Ovary (tissue), 9 donors: Measurements from ENCODE around the gene KRT73. TPM values are rescaled to one million over a fixed set of nuclear protein-coding genes. Genes with fewer than 3 reads are reported as not detected.

Experiments used
- DNase-seq, 5 donors: peaks; one replicate each; pipeline ENCODE4 v3.0.0-alpha.2; 2019 to 2020
- H3K27ac ChIP-seq, 2 donors: fragments of 200-600 bp; one replicate each; pipeline versions ENCODE4 v1.5.1 to v1.8.0; 2019 to 2022
- H3K27me3 ChIP-seq: fragments of 200-600 bp; one replicate; pipeline ENCODE4 v1.8.0; 2022
- H3K36me3 ChIP-seq: fragments of 200-600 bp; sonication (generic); one replicate; pipeline ENCODE4 v1.5.1; 2019
- H3K4me1 ChIP-seq: one replicate; pipeline ENCODE4 v1.8.1; 2013; ENCODE audit warnings: mild to moderate bottlenecking, moderate library complexity; ENCODE audit not compliant: insufficient read depth
- H3K4me3 ChIP-seq: fragments of 200-600 bp; sonication (generic); one replicate; pipeline ENCODE4 v1.5.1; 2017
- H3K9me3 ChIP-seq, 2 donors: fragments of 200-600 bp in 1 of 2; sonication (generic) in 1 of 2; one replicate each; pipeline versions ENCODE4 v1.5.1 to v1.8.1; 2013 to 2019; ENCODE audit warnings: mild to moderate bottlenecking in 1 of 2, moderate library complexity in 1 of 2
- CTCF ChIP-seq, 3 donors: fragments of 450-650 bp in 2 of 3; fragments of 200-600 bp in 1 of 3; IDR thresholded peaks; one replicate each; pipeline versions ENCODE4 v1.5.1 to v1.8.0; 2016 to 2022; ENCODE audit warnings: antibody characterized with exemption in 3 of 3, mild to moderate bottlenecking in 1 of 3
- EP300 ChIP-seq: sonication (generic); formaldehyde crosslinking; IDR thresholded peaks from one replicate; pipeline ENCODE4 v1.6.1; 2017; ENCODE audit warnings: antibody characterized with exemption
- POLR2A ChIP-seq: fragments of 450-650 bp; IDR thresholded peaks from one replicate; pipeline ENCODE4 v1.6.1; 2017; ENCODE audit warnings: antibody characterized with exemption, mild to moderate bottlenecking, moderate library complexity
- WGBS, 3 donors: extraction: QIAGEN DNeasy Blood & Tissue Kit in 1 of 3; methylation state at CpG; one replicate each; pipeline versions ENCODE4 v1.1.5 to v1.1.7; 2013 to 2017; 5-methylcytosine and 5-hydroxymethylcytosine counted together
- intact Hi-C, 4 donors: fragments of 100-400 bp; cut with DNase I; formaldehyde crosslinking; loops; one replicate each; pipeline versions ENCODE4 v1.11.0 to v1.15.1; 2022 to 2023
- polyA plus RNA-seq, 2 donors: library from polyadenylated mRNA; stranded (reverse); fragments of 200-250 nt in 1 of 2; fragments of 350-450 nt in 1 of 2; fragmentation: Illumina TruSeq in 1 of 2; extraction: RNeasy Lipid Tissue Mini Kit (QIAGEN cat#74804) in 1 of 2; gene quantifications; one replicate each; pipeline ENCODE4 v1.2.3, GENCODE V29; 2013 to 2014
- total RNA-seq, 7 donors: library from RNA; depleted of rRNA in 2 of 7; stranded (reverse); fragments of >200 nt in 2 of 7; fragmentation: NEBNext Ultra II Directional in 3 of 7; extraction: Animal tissue kit (Norgen Biotek cat#: 25700) in 3 of 7; gene quantifications; one replicate each; pipeline versions ENCODE4 v1.1.0 to v1.2.4, GENCODE V29; 2016 to 2023
- donor health status: DM: no; HTN: no; CAD: no; lungs with moderate emphysema.
- donor health status: DM: no; HTN: no; CAD: no.
- donor health status: Bipolar disorder and iron deficiency.
- donor health status: DM: yes; HTN: yes; CAD: no.
- donor health status: DM: no; HTN: no; CAD: no.
- donor health status: DM: yes; HTN: yes; CAD: no.

The KRT73 gene
- total and polyA plus RNA-seq, 9 donors: not detected

DNA sequence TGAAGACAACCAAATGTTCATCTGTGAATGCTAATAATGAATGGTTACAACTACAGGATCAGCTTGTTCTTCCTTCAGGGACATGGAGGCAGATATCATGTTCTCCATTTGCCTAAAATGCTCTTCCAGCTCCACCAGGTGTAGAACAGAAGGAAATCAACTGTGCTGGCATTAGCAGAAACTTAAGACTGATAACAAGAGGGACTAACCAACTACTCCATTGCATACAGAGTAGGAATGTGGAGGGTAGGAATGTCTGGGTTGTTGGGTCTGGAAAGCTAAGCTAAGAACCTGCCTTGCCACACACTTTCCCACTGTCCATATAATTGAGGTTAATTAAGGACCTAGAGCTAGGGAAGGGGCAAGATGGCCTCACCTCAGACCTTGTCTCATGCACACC, 45.1 kb upstream of the KRT73 start:
- TF ChIP-seq POLR2A: no peak
- TF ChIP-seq EP300: no peak
- Histone ChIP-seq H3K36me3 (no peaks in the 10 kb centered on the region), H3K4me1 (no peaks in the 10 kb centered on the region), H3K27me3 (no peaks in the 10 kb centered on the region), H3K9me3 (no peaks in the 10 kb centered on the region), H3K4me3 (no peak overlapping the region), H3K27ac (no peak overlapping the region)
- DNase-seq: no peak
- intact Hi-C loops: no loop called here

DNA sequence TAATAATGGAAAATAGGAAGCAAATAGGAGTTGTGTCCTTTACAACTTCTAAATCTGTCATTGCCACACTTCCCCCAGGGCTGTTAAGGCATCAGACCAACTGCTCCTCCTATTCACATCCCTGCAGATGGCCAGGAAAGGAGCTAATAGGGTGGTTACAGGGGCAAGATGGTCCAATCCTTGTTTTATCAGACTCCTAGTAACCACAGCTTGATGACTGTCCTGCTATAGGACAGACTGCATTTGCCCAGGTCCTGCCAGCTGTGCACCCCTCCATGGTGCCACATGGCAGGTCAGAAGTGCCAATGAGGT, 44.5 kb upstream of the KRT73 start:
- intact Hi-C loops: no loop called here
- Histone ChIP-seq H3K4me3 (no peak overlapping the region), H3K36me3 (no peaks in the 10 kb centered on the region)

GRCh38 chr12:52662093-52662917, 43.9 kb upstream of the KRT73 start:
- no peak for DNase-seq

More for the DNA sequence above, 44.5 kb upstream of the KRT73 start:
- Histone ChIP-seq H3K27ac (no peak overlapping the region), H3K27me3 (no peaks in the 10 kb centered on the region), H3K4me1 (no peaks in the 10 kb centered on the region), H3K9me3 (no peaks in the 10 kb centered on the region)
- TF ChIP-seq EP300 (no peak), POLR2A (no peak), CTCF (IDR thresholded peaks at IDR 0.05) (no peak)
- DNase-seq: no peak

DNA sequence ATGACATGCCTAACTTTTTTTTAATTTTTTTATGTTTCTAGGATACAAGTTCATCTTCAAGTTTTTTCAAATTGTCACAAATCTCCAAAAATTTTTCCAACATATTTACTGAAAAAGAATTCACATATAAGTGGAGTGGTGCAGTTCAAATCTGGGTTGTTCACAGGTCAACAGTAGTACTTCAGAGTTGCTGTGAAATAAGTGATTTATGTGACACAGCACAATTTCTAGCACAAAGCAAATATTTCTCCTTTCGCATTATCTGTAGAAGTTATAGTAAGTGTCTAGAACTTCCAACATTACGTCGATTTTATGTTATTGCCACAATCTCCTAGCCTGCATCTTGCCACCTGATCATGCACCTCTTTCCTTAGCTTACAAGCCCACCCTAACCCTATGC, 43.3 kb upstream of the KRT73 start:
- no peaks in the 10 kb centered on the region for H3K27me3 ChIP-seq
- WGBS, 3 donors: 69 to 86% (median 81%) methylated on average over 3 of the region's 3 CpGs
- H3K9me3 ChIP-seq: no peaks in the 10 kb centered on the region
- no peak for DNase-seq
- TF ChIP-seq EP300: no peak
- TF ChIP-seq CTCF (IDR thresholded peaks at IDR 0.05): no peak
- no peak for TF ChIP-seq POLR2A
- no peak overlapping the region for H3K27ac ChIP-seq
- intact Hi-C loops: no loop called here
- no peak overlapping the region for H3K4me3 ChIP-seq
- no peaks in the 10 kb centered on the region for H3K4me1 ChIP-seq
- no peaks in the 10 kb centered on the region for H3K36me3 ChIP-seq

More at GRCh38 chr12:52662093-52662917, 43.9 kb upstream of the KRT73 start:
- no peaks in the 10 kb centered on the region for H3K9me3 ChIP-seq
- H3K36me3 ChIP-seq: no peaks in the 10 kb centered on the region
- H3K4me3 ChIP-seq: no peak overlapping the region
- intact Hi-C loops: no loop called here
- H3K4me1 ChIP-seq: no peaks in the 10 kb centered on the region
- WGBS, 3 donors: 65 to 75% (median 74%) methylated on average over 10 of the region's 10 CpGs
- no peaks in the 10 kb centered on the region for H3K27me3 ChIP-seq
- no peak overlapping the region for H3K27ac ChIP-seq
- no peak for TF ChIP-seq CTCF (IDR thresholded peaks at IDR 0.05)
- no peak for TF ChIP-seq EP300
- no peak for TF ChIP-seq POLR2A

DNA sequence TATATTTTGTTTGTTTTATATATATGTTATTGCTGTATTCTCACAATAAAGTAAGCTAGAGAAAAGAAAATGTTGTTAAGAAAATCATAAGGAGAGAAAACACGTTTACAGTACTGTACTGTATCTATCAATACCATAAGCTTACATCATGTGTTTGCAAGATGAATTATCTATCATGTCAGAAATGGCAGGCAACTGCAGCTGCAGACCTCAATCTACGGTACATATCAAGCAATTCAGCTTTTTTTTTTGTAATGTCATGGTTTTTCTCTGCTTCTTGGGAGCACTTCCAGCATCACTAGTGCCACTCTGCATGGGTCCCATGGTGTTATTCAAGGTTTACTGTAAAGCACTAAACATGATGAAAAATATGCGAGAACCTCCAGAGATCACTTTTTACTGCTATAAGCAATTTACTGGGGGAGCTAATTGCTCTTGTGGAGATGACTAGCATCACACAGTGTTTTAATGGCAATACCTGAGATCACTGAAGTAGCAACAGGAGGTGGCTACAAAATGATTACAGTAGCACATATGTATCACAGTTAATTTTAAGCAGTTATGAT, 42.7 kb upstream of the KRT73 start:
- Histone ChIP-seq H3K9me3 (no peaks in the 10 kb centered on the region), H3K36me3 (no peaks in the 10 kb centered on the region), H3K27ac (no peak overlapping the region), H3K4me1 (no peaks in the 10 kb centered on the region), H3K27me3 (no peaks in the 10 kb centered on the region), H3K4me3 (no peak overlapping the region)
- 63 to 67% (median 65%) methylated on average over 3 of the region's 3 CpGs for WGBS, 3 donors
- intact Hi-C loops: no loop called here
- no peak for DNase-seq
- no peak for TF ChIP-seq EP300
- TF ChIP-seq CTCF (IDR thresholded peaks at IDR 0.05): no peak
- TF ChIP-seq POLR2A: no peak
